Stimulated activated CD4-positive, alpha-beta T cell treated with anti-CD3 and anti-CD28 coated beads, Interleukin-4, amount 100 ng/mL, for 4 hours (primary cell): ENCODE results near the gene MRNIP.
"Not testable (repeated sequence)": the region's sequence is repeated elsewhere in the genome, so short reads cannot be mapped to it uniquely, and the experiment has no call there.

Source experiments
- DNase-seq, 2 experiments: peaks; one replicate each; pipeline ENCODE4 v3.0.0-alpha.2; 2020

Gene MRNIP

DNA sequence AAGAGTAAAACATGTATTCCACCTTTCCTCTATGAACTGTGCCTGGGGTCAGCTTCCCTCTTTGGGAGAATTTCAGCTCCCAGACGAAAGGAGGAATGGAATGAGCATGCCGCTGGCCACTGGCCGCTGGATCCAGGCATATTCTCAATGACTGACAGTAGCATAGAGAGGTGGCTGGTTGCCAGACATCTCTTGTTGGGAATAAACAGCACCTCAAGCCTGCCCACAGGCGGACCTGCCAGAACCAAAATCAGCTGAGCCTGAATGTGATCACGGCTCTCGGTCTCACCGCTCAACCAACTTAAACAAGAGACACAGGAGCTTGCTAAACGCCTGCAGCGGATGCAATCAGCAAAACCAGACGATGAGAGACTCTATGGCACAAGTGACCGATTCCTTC lies 28.5 kb upstream of the MRNIP start:
- DNase-seq, result no peak

- no peak for DNase-seq
These were observed 27.7 kb upstream of the MRNIP start for GRCh38 chr5:179886190-179886911.

- no peak for DNase-seq
These were observed 27.0 kb upstream of the MRNIP start for GRCh38 chr5:179885491-179886090.

- no peak for DNase-seq
These were observed 24.5 kb upstream of the MRNIP start for GRCh38 chr5:179883163-179883562.

GRCh38 chr5:179882338-179882737 lies 23.7 kb upstream of the MRNIP start:
- no peak for DNase-seq

- DNase-seq, result no peak
These were observed 22.4 kb upstream of the MRNIP start for GRCh38 chr5:179880848-179881590.

GRCh38 chr5:179880066-179880650 lies 21.5 kb upstream of the MRNIP start:
- DNase-seq, result no peak

- DNase-seq, result no peak
These were observed 21.0 kb upstream of the MRNIP start for GRCh38 chr5:179879690-179880010.

- no peak for DNase-seq
These were observed 20.5 kb upstream of the MRNIP start for GRCh38 chr5:179879003-179879689.

GRCh38 chr5:179878222-179879002 lies 19.8 kb upstream of the MRNIP start:
- DNase-seq, result no peak

DNA sequence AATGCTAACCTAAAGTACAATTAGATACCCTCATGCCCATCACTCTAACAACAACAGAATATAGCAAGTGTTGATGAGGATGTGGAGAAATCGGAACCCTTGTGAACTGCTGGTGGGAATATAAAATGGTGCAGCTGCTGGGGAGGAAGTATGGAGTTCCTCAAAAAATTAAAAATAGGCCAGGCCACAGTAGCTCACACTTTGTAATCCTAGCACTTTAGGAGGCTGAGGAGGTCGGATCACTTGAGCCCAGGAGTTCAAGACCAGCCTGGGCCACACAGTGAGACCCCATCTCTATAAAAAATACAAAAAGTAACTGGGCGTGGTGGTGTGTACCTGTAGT lies 18.0 kb upstream of the MRNIP start:
- no peak for DNase-seq

DNA sequence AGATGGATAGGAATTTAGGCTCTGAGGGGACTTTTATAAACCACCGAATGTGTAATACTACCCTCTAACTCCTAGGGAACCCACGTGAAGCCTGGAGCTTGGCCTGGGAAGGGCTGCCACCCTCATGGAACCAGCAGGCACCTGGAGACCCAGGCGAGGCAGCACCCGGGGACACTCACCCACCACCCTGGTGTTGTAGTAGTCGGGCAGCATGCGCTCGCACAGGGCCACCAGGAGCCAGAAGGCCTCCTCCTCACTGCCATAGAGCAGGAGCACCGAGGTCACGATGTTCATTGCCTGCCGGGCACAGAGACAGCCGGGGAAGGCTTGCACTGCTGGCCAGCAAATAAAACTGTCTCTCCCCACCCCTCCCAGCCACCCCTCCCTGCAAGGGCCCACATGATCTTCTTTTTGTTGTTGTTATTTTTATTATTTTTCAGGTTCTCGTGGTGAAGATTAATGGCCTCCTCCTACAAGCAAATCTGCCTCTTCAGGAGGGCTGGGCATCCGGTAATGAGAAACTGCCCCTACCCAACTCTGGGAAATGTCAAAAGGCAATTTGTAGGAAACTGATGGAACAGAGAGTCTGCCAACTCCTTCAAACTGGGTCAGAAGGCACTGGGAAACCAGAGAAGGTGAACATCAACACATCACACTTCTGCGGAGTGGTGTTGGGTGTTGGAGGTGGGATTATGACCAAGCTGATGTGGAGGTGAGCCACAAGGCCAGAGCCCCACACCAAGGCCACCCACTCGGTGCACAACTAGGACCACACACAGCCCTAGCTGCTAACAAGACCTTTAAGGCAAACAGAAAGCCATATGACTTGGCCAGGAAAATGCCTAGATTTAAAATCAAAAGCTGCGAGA lies 17.4 kb upstream of the MRNIP start:
- DNase-seq, result no peak

GRCh38 chr5:179874536-179875292 lies 16.1 kb upstream of the MRNIP start:
- DNase-seq, result no peak

DNA sequence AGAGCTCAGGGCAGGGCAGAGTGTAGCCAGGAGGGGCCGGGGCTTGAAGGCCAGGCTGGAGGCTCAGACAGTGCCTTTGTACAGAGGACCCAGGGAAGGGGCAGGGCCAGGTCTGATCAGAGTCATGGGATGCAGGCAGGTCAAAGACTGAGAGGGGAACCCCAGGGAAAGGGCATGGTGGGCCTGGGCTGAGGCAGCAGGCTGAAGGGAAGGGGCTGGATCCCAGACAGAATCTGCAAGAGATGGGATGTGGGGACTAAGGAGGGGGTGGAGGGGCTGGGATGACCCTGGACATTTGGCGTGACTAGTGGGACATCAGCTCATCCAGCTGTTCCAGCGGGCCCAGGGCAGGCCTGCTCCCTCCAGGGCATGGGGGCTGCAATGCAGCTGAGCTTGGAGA lies 15.5 kb upstream of the MRNIP start:
- no peak for DNase-seq

GRCh38 chr5:179873588-179874110 lies 15.0 kb upstream of the MRNIP start:
- DNase-seq, result no peak

- no peak for DNase-seq
These were observed 14.4 kb upstream of the MRNIP start for GRCh38 chr5:179872828-179873575.

GRCh38 chr5:179872055-179872827 lies 13.6 kb upstream of the MRNIP start:
- no peak for DNase-seq

GRCh38 chr5:179871533-179871932 lies 12.9 kb upstream of the MRNIP start:
- DNase-seq, result not testable (repeated sequence)

DNA sequence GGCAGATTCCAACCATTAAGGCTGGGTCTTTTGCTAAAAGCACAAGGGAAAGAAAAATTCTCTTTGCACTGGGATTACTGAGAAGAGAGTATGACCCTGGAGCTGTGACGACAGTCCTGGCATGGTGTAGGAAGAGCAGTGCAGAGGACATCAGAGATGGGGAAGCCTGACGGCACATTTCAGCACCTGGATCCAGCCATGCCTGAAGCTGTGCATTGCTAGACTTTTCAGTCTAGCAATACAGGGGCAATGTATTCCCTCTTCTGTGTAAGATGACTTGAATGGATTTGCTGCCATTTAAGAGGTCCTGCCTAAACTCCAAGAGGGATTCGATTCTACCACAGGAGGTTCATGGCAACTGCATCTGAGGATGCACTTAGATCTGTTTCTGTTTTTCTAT lies 12.3 kb upstream of the MRNIP start:
- no peak for DNase-seq
